ENCODE results near the gene PODN. TPM values are rescaled to one million over a fixed set of nuclear protein-coding genes. Genes with fewer than 3 reads are reported as not detected.

Gene PODN
- total RNA-seq, 2 donors from 2014 or later, result 35.8 to 123 TPM

DNA sequence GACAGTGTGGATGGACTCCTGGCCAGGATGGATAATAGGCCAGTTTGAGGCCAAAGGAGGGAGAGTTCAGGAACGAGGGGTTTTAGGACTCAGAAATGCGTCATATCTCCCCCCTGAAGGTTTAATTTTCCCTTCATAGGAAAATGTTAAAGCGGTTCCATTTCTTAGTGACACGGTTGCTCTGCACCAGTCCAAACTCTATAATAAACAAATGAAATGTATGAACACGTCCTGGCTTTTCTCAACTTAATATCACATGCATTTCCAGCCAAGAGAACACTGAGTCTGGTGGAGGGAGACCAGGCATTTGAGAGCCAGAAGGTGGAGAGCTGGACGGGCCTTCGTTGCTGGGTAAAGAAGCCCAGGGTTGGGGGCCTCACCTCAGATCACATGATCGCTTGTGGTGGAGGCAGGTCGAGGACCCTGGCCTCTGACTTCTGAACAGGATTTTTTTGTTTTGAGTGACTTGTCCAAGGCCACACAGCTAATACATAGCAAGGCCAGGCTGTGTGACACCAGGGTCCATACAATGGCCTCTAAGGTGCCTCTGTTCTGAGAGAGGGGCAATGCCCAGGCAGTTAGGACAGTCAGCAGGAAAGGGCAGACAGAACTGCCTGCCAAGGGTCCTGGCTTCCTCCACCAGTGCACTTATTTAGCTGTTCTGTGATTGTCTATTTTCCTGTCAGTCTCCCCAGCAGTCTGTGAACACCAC lies 69.0 kb downstream of the PODN start:
- intact Hi-C loops (cut with DNase I), result no loop called here
- peak in 1 of 4 donors; percentile 2 for DNase-seq
- Histone ChIP-seq H3K36me3 (replicated peaks in 1 of 2; ENCODE audit: insufficient read depth in 1 of 2, low read depth in 2 of 2) (no peaks in the 10 kb centered on the region), H3K27me3 (no peaks in the 10 kb centered on the region), H3K9me3 (no peaks in the 10 kb centered on the region), H3K27ac (no peak overlapping the region), H3K4me3 (no peak overlapping the region), H3K4me1 (no peaks in the 10 kb centered on the region)
- no peak for ATAC-seq
- TF ChIP-seq, protein P1, sequence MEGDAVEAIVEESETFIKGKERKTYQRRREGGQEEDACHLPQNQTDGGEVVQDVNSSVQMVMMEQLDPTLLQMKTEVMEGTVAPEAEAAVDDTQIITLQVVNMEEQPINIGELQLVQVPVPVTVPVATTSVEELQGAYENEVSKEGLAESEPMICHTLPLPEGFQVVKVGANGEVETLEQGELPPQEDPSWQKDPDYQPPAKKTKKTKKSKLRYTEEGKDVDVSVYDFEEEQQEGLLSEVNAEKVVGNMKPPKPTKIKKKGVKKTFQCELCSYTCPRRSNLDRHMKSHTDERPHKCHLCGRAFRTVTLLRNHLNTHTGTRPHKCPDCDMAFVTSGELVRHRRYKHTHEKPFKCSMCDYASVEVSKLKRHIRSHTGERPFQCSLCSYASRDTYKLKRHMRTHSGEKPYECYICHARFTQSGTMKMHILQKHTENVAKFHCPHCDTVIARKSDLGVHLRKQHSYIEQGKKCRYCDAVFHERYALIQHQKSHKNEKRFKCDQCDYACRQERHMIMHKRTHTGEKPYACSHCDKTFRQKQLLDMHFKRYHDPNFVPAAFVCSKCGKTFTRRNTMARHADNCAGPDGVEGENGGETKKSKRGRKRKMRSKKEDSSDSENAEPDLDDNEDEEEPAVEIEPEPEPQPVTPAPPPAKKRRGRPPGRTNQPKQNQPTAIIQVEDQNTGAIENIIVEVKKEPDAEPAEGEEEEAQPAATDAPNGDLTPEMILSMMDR (IDR thresholded peaks at IDR 0.05), result no peak
- no peak for TF ChIP-seq POLR2A (IDR thresholded peaks at IDR 0.05)
- WGBS, 2 donors, result 70 to 76% methylated on average over 9 of the region's 9 CpGs

DNA sequence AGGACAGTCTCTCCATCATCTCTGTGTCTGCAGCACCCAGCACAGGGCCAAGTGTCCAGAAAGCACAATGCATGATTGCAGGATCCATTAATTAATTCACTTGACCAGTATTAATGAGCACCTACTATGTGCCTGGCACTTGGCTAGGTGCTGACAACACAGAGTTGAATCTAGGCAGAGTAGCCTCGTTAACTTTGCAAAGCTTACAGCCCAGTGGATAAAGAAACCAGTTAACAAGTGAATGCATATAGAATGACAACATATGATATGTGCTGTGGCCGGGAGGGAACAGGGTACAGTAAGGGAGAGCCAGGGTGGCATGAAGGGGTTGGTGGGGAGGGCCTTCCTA lies 69.6 kb downstream of the PODN start:
- TF ChIP-seq, protein P1 (IDR thresholded peaks at IDR 0.05), result no peak
- TF ChIP-seq POLR2A (IDR thresholded peaks at IDR 0.05), result no peak
- WGBS, 2 donors, result 75 to 91% methylated on average over 2 of the region's 2 CpGs
- no peaks in the 10 kb centered on the region for H3K9me3 ChIP-seq
- no peaks in the 10 kb centered on the region for H3K27me3 ChIP-seq
- intact Hi-C loops (cut with DNase I), result no loop called here
- no peak overlapping the region for H3K27ac ChIP-seq
- no peak overlapping the region for H3K4me3 ChIP-seq
- DNase-seq, result no peak
- no peaks in the 10 kb centered on the region for H3K36me3 ChIP-seq (replicated peaks in 1 of 2; ENCODE audit: insufficient read depth in 1 of 2, low read depth in 2 of 2)
- no peak for ATAC-seq
- no peaks in the 10 kb centered on the region for H3K4me1 ChIP-seq

DNA sequence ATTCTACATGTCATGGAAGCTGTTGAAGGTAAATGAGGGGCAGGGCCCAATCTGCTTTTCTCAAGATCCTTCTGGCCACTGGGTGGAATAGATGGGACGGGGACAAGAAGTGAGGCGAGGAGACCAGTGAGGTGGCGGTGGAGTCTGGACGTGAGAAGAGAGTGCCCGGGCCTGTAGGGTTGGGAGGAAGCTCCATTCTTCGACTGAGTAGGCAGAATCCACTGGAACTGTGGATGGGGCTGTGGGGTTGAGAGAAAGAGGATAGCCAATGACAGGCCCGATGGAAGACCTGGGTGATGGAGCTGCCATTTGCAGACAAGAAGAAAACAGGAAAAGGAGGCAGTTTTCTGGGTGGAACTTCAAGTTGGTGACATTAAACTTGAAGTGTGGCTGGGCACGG lies 70.2 kb downstream of the PODN start:
- Histone ChIP-seq H3K36me3 (replicated peaks in 1 of 2; ENCODE audit: insufficient read depth in 1 of 2, low read depth in 2 of 2) (no peaks in the 10 kb centered on the region), H3K27ac (no peak overlapping the region), H3K4me3 (no peak overlapping the region), H3K9me3 (no peaks in the 10 kb centered on the region), H3K27me3 (no peaks in the 10 kb centered on the region), H3K4me1 (no peaks in the 10 kb centered on the region)
- intact Hi-C loops (cut with DNase I), result no loop called here
- DNase-seq, result no peak
- TF ChIP-seq, protein P1 (IDR thresholded peaks at IDR 0.05), result no peak
- TF ChIP-seq POLR2A (IDR thresholded peaks at IDR 0.05), result no peak
- ATAC-seq, result no peak
- 79 to 82% methylated on average over 8 of the region's 8 CpGs for WGBS, 2 donors

DNA sequence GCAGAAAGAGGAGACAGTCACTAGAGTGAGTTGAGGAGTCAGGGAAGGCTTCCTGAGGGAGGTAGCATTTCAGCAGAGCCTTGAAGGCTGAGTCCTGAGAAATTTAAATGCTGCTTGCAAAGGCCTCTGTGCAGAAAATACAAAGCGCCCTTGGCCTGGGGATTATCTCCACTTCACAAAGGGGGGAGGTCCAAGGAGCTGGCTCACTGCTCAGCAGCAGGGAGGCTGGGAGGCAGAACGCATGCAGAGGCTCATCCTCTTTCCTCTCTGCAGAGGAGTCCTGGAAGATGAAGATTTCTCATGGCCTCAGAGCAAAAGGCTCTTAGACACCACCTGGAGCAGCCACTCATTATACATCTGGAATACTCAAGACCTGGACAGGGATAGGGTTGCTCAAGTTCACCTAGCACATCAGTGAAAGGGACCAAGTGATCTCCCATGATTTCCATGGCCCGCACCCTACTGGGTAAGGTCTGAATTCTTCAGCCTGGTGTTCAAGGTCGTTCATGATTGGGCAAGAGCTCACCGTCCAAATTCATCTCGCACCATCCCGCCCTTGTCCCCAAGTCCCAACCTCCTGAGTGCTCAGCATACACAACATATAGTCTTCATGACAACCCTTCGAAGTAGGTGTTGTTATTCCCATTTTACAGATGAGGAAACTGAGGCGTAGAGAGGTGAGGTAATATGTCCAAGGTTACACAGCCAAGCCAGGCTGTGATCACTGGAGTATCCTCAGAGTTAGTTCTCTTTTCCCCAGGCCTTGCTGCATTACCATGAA lies 71.4 kb downstream of the PODN start:
- Histone ChIP-seq H3K27ac (no peak overlapping the region), H3K36me3 (replicated peaks in 1 of 2; ENCODE audit: insufficient read depth in 1 of 2, low read depth in 2 of 2) (no peaks in the 10 kb centered on the region), H3K4me1 (no peaks in the 10 kb centered on the region), H3K4me3 (no peak overlapping the region), H3K27me3 (no peaks in the 10 kb centered on the region), H3K9me3 (no peaks in the 10 kb centered on the region)
- DNase-seq, result no peak
- 76 to 85% methylated on average over 8 to 9 of the region's 9 CpGs for WGBS, 2 donors
- ATAC-seq, result no peak
- intact Hi-C loops (cut with DNase I), result no loop called here
- no peak for TF ChIP-seq POLR2A (IDR thresholded peaks at IDR 0.05)

DNA sequence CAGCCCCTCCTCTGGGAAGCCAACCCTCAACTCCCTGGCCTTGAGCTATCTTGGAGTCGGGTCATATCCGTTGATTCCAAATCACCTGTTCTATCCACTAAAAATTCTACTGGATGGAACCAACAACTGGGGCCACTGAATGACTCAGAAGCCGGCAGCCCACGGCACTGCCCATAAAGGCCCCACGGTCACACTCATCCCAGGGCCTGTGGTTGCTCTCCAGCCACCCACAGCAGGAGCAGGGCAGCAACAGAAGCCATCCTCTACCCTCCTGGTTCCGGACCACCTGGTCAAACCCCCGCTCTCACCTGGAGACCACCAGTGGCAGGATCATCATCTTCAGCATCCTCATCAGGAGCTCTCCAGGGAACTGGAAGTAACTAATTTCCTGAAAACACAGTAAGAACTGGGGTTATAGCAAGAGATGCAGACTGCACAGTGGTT lies 72.1 kb downstream of the PODN start:
- Histone ChIP-seq H3K27me3 (no peaks in the 10 kb centered on the region), H3K4me3 (no peak overlapping the region), H3K27ac (no peak overlapping the region), H3K4me1 (no peaks in the 10 kb centered on the region), H3K9me3 (no peaks in the 10 kb centered on the region), H3K36me3 (replicated peaks in 1 of 2; ENCODE audit: insufficient read depth in 1 of 2, low read depth in 2 of 2) (no peaks in the 10 kb centered on the region)
- intact Hi-C loops (cut with DNase I), result no loop called here
- ATAC-seq, result no peak
- 70 to 81% methylated on average over 7 of the region's 7 CpGs for WGBS, 2 donors
- TF ChIP-seq POLR2A (IDR thresholded peaks at IDR 0.05), result no peak
- TF ChIP-seq, protein P1 (IDR thresholded peaks at IDR 0.05), result no peak
- no peak for DNase-seq

Small RNA genes within 50 kb of the gene (small RNA-seq; reads per million reads assigned to genes)
- gene HIGD1AP11, result not detected

Other genes with a start within 250 kb of the PODN start
- gene ZYG11A, start 219.5 kb upstream of the PODN start, total RNA-seq, result not detected
- gene ECHDC2, start 140.5 kb upstream of the PODN start, total RNA-seq, result 100 to 1,000 TPM; 143 to 189 TPM
- 10 to 100 TPM; 87.4 to 90.3 TPM for gene SCP2, start 134.9 kb upstream of the PODN start, total RNA-seq
- gene SLC1A7, start 80.4 kb downstream of the PODN start, total RNA-seq, result not detected
- gene CPT2, start 134.6 kb downstream of the PODN start, total RNA-seq, result 10 to 100 TPM; 14.5 to 15.6 TPM
- gene CZIB, start 158.4 kb downstream of the PODN start, total RNA-seq, result 10 to 100 TPM; 14.5 to 18.9 TPM
- 10 to 100 TPM in 1 of 2 donors, 1 to 10 TPM in 1; 9.6 to 15.2 TPM for gene MAGOH, start 176.3 kb downstream of the PODN start, total RNA-seq

Data from body of pancreas (tissue), 4 donors.